HG02981 (cell line): ENCODE data around the gene TAS1R2.
"Not testable (repeated sequence)": the region's sequence is repeated elsewhere in the genome, so short reads cannot be mapped to it uniquely, and the experiment has no call there.

Source experiments
- ATAC-seq: cut with Tn5 transposase; IDR thresholded peaks from one replicate; pipeline ENCODE4 v1.9.1; 2021; ENCODE audit warnings: mild to moderate bottlenecking, moderate library complexity; ENCODE audit not compliant: unreplicated experiment

The TAS1R2 gene

GRCh38 chr1:18859560-18859959 lies at the start of gene TAS1R2:
TAS1R2 (minus strand) TSS chr1:18859660; CDS start chr1:18859660, 0 bp downstream.
- ATAC-seq, result no peak

DNA sequence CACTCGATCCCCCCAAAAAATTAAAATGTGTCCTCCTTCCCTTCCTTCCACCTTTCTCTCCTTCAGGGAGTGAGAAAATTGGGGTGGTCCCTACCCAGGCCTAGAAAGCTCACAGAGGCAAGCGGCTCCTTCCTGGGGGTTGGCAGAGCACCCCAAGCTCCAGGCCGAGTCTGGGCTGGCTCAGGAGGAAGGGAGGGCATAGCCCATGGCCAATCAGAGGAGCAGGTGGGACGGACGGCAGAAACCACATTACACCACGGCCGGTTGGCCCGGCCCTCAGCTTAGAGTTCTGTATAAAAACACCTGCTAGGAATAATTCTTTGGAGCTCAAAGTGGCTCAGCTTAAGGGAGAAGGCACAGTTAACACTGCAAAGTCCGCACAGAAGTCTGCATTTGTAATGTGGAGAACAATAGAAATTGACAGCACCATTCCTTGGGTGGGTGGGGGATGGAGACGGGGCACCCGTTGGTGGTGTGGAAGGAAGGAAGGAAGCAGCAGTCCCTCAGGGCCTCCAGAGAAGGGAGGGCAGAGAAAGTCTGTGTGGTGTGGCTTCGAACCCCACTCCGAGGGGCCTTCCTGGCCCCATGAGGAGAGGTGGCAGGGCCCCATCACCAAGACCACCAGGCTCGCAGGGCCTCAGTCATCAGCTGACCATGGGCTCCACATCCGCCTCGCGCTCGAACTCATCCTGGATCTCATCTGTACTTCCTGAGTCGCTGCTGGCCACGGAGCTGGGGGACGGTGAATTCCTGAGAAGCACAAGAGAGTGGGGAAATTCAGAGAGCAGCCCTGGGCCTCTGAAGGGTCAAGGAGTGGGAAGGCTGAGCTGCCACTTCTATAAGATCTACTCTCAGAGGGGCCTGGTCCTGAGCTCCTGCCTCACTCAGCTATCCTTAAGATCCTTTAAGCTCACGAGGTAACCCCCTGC lies 48.7 kb upstream of the TAS1R2 start:
- ATAC-seq, result peak; percentile 46

DNA sequence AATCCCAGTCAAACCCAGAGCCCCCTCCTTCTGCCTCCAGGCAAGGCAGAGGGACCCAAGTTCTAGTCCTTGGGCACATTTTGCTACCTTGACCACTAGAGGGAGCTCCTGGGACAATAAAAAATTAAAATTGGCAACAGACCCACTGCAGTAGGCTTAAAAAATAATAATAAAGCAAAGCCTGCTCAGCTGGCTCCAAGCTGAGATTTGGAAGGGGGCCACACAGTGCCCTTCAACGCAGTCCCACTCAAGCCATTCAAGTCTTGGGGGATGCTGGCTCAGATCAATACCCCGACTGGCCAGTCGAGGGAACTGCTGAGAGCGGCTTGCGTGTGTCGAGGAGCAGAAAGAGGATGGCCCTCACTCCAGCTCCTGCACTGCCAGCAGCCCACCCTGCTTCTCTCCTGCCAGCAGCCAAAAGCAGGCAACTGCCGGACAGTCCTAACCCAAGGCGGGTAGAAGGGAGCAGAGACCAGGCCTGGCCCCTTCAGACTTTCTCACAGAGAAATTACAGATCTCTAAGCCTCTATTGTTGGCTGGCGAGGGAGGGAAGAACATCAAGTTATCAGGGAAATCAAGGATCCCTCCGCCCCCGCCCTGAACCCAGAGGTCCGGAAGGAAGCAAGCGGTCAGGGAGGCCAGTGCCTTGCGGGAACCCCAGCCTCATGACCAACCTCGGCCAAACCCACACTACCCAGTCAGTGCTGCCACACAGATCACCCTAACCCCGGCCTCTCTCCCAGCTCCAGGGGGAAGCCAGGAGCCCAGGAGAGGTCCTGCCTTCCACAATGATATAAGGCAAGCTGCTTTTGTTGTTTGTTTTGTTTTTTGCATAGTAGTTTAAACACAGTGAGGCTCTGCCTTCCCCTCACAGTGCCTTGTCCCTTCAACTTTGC lies 47.8 kb upstream of the TAS1R2 start:
- ATAC-seq, result no peak

- ATAC-seq, result no peak
Measured at GRCh38 chr1:18903291-18903756, 43.9 kb upstream of the TAS1R2 start.

DNA sequence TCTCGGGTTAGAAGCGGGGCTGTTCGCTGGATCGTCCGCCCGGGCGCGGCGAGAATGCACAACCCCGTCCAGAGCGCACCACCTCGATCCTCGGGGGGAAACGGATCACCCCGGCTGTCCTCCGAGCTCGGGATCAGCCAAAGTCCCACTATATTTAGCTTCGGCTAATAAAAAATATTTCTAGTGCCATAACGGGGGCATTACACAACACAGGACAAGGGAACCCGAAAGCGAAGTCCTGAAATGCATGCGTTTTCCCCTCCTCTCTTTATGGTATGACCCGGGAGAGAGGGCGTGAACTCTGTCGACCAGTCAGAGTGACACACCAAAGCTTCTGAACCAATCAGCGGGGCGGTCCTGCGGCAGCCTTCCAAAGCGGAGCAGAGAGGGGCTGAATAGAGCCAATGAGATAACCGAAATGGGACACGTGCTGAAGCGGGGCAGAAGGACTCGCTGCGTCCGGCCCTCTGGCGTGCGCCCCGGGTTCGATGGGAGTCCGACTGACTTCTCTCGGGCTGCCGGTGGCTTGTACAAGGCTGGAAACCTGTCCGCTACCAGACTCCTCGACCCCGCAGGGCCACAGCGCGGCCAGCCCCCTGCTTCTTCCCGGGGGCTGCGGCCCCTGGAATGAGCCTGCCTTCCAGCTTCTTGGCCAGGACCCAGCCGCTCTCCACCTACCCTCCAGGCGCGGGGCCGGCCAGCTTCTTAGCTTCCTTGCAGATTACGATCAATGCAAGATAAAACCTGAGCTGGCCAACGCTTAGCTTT lies 43.2 kb upstream of the TAS1R2 start, which contains the start of gene ALDH4A1:
Gene ALDH4A1 (minus strand): TSS at position 33 of the 768 bp plus-strand sequence. CDS start 32 bp downstream, at position 1.
- ATAC-seq, result peak; percentile 95

DNA sequence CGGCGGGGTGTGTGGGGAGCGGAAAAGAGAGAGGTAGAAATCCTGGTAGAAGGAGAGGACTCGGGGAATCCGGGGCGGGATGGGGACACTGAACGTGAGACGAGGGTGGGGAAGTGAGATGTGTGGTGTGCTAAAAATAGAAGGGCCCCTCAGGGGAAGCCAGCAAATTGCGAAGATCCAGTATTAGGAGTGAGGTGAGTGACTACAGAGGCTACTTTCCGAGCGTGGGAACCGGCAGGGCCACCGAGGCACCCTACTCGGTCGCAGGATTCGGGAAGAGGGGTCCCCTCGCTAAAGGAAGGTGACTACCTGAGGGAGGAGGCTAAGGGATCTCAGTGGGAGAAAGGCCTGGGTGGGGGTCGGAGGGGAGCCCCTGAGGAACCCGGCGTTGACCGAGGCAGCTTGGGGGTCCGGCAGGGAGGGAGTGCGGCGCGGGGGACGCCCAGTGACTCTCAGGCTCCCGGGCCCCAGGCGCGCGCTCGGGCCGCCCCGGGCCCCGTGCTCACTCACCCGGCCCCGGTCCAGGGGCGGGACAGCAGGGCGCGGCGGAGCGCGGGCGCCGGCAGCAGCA lies 42.6 kb upstream of the TAS1R2 start:
- ATAC-seq, result no peak

DNA sequence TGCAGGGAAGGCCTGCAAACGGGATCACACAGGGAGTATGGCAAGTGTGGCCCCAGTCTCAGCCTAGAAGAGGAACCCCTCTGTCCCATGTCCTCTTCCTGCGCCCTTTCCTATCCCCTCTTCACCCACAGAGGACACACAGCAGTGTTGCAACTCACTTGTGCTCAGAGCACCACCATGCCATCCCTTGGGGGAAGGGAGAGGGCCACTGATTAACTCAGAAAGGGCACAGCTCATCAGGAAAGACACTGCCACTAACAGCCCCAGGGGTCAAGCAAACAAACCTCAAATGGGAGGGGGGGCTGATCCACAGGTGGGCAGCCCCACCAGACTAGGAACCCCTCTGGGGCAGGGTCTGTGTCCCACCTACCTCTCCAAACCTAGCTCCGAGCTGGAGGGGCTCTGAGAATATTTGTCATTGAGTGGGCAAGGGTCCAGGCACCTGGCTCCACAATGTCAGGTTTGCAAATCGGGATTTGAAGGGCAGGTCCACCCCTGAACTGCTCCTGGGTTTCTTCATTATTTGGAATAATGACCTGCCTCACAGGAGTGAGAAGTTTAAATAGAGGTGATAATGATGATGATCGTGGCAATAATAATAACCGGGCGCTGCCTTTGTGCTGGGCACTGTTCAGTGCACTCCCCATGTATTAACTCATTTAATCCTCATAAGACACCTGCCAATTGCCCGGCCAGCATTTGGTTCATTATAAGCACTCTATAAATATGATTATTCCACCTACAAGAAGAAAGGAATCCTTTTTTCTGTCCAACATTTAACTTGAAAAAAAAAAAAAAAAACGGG lies 41.9 kb upstream of the TAS1R2 start:
- no peak for ATAC-seq

- no peak for ATAC-seq
Measured at GRCh38 chr1:18900303-18900841, 40.9 kb upstream of the TAS1R2 start.

GRCh38 chr1:18899363-18900049 lies 40.0 kb upstream of the TAS1R2 start:
- ATAC-seq, result no peak

- ATAC-seq, result no peak
Measured at GRCh38 chr1:18898567-18898966, 39.1 kb upstream of the TAS1R2 start.

- no peak for ATAC-seq
Measured at GRCh38 chr1:18895317-18895716, 35.9 kb upstream of the TAS1R2 start.

- no peak for ATAC-seq
Measured at GRCh38 chr1:18893120-18893519, 33.7 kb upstream of the TAS1R2 start.

DNA sequence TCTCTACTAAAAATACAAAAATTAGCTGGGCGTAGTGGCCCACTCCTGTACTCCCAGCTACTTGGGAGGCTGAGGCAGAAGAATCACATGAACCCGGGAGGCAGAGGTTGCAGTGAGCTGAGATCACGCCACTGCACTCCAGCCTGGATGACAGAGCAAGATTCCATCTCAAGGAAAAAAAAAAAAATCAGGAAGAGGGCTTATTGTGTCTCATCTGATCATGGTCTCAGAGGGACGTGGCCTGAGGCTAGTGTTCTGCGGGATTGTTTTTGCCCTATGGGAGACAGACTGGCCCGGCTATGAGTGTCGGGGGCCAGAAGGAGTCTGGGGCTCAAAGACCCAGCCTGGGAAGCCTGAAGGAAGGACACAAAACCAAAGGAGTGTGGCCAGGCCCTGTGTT lies 32.4 kb upstream of the TAS1R2 start:
- ATAC-seq, result not testable (repeated sequence)

GRCh38 chr1:18891426-18891780 lies 31.9 kb upstream of the TAS1R2 start:
- no peak for ATAC-seq

DNA sequence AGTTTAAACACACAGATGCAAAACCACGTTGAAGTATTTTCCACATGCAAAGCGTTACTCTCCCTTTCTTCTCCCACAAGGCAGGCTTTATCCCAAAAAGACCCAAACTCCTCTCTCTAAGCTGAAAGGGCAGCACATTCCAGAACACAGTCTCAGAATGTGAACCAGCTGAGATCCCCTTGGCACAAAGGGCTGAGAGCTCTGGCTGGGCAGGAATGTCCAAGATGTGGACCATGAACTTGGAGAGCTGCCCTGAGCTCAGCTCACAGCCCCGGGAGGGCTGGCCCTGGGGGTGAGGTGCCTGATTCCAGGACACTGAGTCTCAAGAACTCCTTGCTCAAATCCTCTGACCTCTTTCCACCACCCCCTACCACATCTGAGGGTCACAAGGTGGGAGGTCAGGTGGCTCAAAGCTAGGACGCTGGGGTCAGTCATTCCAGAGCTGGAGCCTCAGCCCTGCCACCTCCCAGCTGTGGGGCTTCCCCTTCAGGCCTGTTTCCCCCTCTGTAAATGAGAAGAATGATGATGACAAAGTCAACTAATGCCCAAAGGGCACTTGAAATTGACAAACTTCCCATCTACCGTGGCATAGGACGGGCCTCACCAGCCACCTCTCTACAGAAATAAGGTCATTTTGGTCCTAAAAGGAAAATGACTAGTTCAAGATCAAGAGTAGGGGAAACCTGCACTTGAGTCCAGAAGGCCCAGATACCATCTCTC lies 31.4 kb upstream of the TAS1R2 start:
- no peak for ATAC-seq

- ATAC-seq, result no peak
Measured at GRCh38 chr1:18886003-18886335, 26.5 kb upstream of the TAS1R2 start.

DNA sequence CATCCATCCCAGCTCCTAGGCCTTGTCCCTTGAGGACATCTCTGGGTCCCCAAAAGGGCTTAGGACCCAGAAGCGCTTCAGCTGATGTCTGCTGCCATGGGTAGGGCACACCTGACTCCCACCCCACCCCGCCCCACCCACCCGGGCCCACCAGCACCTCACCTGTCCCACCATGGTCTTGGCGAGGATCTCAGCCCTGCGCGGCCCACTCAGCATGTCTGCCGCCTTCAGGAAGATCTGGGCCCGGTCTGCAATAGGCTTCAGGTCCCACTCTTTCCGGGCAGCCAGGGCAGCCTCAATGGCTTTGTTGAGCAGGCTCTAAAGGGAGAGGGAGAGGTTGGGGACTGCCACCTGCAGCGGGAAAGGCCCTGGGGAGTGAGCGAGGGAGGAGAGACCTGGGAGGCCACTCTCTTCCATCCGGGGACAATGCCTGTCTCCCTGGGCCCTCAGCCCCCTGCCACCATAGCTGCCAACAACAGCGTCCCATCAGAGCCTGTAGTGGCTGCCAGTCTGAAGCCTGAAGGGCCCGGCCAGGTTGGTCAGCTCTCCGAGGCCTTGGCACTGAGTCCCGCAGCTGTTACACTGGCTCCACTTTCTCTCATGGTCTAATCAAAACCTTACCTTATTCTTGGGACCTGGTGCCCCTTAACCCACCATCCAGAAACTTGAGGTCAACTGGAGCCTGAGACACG lies 26.0 kb upstream of the TAS1R2 start:
- no peak for ATAC-seq

DNA sequence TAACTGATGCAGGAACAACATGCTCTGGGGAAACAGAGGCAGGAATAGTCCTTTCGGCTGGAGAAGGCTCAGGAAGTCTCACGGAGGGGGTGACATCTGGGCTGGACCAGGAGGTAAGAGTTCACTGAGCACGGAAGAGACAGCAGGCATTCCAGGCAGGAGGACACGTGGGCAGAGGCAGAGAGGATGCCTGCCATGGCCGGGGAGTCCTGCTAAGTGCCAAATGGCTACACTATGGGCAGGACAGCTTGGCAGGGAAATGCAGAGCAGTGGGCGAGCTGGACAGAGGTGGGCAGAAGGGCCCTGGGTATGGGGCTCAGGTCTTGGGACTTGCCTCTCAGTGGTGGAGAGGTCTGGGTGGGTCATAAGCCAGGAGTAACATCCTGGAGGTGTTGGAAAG lies 25.3 kb upstream of the TAS1R2 start:
- ATAC-seq, result no peak
